ENCODE data around the gene TBC1D22A.

TBC1D22A gene

DNA sequence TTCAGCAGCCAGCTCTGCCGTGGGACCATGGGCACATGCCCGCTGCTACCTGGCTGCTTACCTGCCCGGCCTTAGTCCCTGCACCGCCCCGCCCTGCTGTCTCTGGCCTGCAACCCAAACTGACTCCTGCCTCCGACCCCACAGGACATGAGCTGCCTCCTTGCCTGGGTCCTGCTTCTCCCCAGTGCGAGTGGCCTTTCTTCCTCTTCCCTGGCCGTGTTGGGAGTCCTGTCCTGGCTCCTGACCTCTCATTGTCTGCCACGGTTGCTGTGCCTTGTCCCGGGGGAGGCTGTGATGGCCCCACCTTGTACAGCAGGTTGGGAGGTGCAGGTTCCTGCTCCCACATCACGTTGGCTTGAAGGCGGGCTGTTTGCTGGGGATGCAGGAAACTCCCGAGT lies 370.0 kb downstream of the TBC1D22A start:
- no peaks in the 10 kb centered on the region for H3K27me3 ChIP-seq (replicated peaks)
- no peak overlapping the region for H3K27ac ChIP-seq
- no peak for DNase-seq
- TF ChIP-seq, protein P1, sequence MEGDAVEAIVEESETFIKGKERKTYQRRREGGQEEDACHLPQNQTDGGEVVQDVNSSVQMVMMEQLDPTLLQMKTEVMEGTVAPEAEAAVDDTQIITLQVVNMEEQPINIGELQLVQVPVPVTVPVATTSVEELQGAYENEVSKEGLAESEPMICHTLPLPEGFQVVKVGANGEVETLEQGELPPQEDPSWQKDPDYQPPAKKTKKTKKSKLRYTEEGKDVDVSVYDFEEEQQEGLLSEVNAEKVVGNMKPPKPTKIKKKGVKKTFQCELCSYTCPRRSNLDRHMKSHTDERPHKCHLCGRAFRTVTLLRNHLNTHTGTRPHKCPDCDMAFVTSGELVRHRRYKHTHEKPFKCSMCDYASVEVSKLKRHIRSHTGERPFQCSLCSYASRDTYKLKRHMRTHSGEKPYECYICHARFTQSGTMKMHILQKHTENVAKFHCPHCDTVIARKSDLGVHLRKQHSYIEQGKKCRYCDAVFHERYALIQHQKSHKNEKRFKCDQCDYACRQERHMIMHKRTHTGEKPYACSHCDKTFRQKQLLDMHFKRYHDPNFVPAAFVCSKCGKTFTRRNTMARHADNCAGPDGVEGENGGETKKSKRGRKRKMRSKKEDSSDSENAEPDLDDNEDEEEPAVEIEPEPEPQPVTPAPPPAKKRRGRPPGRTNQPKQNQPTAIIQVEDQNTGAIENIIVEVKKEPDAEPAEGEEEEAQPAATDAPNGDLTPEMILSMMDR (IDR thresholded peaks at IDR 0.05; ENCODE audit: low read depth, low read length, missing control alignments), result no peak
- H3K4me3 ChIP-seq (ENCODE audit: low read depth, low read length), result no peak overlapping the region
- in situ Hi-C loops (cut with HindIII; ENCODE audit: low pct_ligation_motif_present, low sequenced_read_pairs), result no loop called here
- H3K36me3 ChIP-seq (replicated peaks), result no peaks in the 10 kb centered on the region

DNA sequence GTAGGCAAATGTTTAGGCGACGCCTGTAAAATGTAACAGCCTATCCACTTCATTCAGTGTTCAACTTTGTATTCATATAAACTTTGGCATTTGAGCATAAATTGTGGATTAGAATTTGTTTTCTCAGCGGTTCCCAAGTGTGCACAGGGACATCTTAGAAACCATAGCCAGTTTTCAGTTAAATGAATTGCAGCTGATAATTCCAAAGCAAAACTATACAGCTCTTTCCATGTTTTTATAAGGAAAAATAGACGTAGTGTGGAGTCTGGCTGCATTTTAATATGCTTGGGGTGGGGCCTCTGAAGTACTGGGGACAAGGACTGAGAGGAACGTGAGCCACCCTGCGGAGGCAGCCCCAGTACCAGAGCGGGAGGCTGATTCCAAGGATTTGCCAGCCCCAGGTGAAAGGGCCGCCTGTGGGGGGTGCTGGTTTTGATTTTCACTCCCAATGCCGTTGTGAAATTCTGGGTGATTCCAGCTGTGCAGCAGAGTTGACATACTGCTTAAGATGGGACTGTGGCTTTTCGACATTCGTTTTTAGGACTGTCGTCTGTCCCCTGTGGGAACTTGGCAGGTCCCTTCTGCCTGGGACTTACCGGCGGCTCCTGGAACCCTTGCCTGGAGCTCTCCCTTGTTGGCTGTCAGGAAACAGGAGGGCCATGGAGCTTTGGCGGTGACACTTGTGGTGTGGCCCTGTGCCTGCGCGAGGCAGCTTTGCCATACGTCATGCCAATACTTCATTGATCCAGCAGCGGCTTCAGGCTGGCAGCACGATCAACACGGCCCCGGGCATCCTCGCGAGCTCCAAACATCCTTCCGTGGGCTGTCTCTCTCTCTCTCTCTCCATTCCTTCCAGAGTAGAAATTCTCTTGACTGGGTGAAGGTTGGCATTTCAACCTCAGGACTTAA lies 370.9 kb downstream of the TBC1D22A start:
- no peak for DNase-seq
- in situ Hi-C loops (cut with HindIII; ENCODE audit: low pct_ligation_motif_present, low sequenced_read_pairs), result no loop called here
- no peaks in the 10 kb centered on the region for H3K36me3 ChIP-seq (replicated peaks)
- no peaks in the 10 kb centered on the region for H3K27me3 ChIP-seq (replicated peaks)
- H3K27ac ChIP-seq, result no peak overlapping the region
- TF ChIP-seq, protein P1 (IDR thresholded peaks at IDR 0.05; ENCODE audit: low read depth, low read length, missing control alignments), result no peak
- no peak overlapping the region for H3K4me3 ChIP-seq (ENCODE audit: low read depth, low read length)

DNA sequence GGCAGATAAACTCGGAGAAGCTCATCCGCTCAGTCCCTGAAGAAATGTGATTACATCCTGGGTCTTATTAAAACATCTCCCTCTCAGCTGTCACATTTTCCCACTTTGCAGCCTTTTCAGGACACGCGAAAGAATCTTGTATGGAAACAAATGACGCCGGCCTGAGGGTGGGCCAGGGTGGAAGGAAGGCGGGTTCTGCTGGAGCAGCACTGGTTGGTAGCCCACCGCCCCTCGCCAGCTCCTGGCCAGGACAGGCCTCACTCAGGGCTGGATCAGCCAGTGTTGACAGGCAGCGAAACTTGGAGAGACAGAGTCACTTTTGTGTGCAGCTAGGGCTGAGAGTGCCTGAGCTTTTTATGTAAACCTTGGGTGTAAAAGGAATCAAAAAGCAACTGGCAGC lies 371.8 kb downstream of the TBC1D22A start:
- no peak for DNase-seq
- TF ChIP-seq, protein P1 (IDR thresholded peaks at IDR 0.05; ENCODE audit: low read depth, low read length, missing control alignments), result no peak
- in situ Hi-C loops (cut with HindIII; ENCODE audit: low pct_ligation_motif_present, low sequenced_read_pairs), result no loop called here
- Histone ChIP-seq H3K27ac (no peak overlapping the region), H3K4me3 (ENCODE audit: low read depth, low read length) (no peak overlapping the region), H3K27me3 (replicated peaks) (no peaks in the 10 kb centered on the region), H3K36me3 (replicated peaks) (no peaks in the 10 kb centered on the region)

DNA sequence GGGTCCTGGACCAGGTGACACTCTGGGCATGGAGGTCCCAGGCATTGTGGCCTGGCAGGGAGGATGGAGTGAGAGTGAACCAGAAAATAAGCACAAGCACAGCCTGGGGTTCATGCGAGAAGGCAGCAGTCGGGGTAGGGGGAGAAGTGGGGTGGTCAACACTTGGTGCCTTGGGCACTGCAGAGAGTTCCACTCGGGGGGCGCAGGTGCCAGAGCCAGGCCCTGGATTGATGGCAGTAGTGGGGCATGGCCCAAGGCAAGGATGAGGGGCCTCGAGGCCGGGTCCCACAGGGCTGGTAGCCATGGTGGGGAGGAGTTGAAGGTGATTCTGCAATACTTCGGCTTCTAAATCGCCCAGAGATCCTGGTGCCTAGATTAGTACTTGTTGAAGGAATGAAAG lies 372.9 kb downstream of the TBC1D22A start:
- Histone ChIP-seq H3K36me3 (replicated peaks) (no peaks in the 10 kb centered on the region), H3K4me3 (ENCODE audit: low read depth, low read length) (no peak overlapping the region), H3K27ac (no peak overlapping the region), H3K27me3 (replicated peaks) (no peaks in the 10 kb centered on the region)
- no peak for DNase-seq
- in situ Hi-C loops (cut with HindIII; ENCODE audit: low pct_ligation_motif_present, low sequenced_read_pairs), result no loop called here
- TF ChIP-seq, protein P1 (IDR thresholded peaks at IDR 0.05; ENCODE audit: low read depth, low read length, missing control alignments), result no peak

DNA sequence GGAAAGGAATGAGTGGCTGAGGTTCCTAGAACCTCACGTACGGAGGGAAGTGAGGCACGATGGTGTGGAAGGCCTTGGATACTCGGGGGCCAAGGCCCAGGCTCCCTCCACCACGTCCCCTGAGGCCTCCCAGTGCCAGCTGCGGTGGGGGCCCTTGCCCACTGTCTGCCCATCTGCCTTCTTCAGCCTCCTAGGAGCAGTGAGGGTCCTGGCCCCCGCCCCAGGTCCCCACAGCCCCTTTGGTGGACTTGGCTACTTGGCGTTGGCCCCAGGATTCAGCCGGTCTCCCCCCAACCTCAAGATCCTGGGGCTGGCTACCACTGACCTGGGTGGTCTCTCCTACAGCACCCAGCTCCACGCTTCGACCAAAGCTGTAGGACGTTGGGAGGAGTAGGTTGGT lies 373.6 kb downstream of the TBC1D22A start:
- no peak overlapping the region for H3K27ac ChIP-seq
- H3K36me3 ChIP-seq (replicated peaks), result no peaks in the 10 kb centered on the region
- no peaks in the 10 kb centered on the region for H3K27me3 ChIP-seq (replicated peaks)
- no peak overlapping the region for H3K4me3 ChIP-seq (ENCODE audit: low read depth, low read length)
- in situ Hi-C loops (cut with HindIII; ENCODE audit: low pct_ligation_motif_present, low sequenced_read_pairs), result no loop called here
- DNase-seq, result no peak
- TF ChIP-seq, protein P1 (IDR thresholded peaks at IDR 0.05; ENCODE audit: low read depth, low read length, missing control alignments), result no peak
